ENCODE measurements around the gene PLEKHG3.
A peak's percentile ranks its signal among the peaks of the same experiment; 100 is the strongest.

PLEKHG3 gene

DNA sequence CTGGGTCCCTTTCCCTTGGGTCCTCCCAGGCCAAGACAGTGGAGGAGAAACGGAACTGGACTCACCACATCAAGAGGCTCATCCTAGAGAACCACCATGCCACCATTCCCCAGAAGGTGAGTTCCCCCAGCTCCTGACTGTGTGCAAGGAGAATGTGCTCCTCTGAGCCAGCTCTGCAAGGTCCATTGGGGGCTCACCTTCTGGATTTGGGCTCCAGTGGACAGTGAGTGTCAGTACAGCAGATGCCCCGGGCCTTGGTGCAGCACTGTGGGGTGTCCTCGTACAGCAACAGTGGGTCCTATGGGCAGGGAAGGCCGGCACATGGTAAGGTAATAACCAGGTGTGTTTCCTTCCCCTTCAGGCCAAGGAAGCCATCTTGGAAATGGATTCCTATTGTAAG, 27.8 kb downstream of the PLEKHG3 start:
- no peak for TF ChIP-seq ZFX (IDR thresholded peaks at IDR 0.05; ENCODE audit: borderline replicate concordance)
- TF ChIP-seq, protein P1, sequence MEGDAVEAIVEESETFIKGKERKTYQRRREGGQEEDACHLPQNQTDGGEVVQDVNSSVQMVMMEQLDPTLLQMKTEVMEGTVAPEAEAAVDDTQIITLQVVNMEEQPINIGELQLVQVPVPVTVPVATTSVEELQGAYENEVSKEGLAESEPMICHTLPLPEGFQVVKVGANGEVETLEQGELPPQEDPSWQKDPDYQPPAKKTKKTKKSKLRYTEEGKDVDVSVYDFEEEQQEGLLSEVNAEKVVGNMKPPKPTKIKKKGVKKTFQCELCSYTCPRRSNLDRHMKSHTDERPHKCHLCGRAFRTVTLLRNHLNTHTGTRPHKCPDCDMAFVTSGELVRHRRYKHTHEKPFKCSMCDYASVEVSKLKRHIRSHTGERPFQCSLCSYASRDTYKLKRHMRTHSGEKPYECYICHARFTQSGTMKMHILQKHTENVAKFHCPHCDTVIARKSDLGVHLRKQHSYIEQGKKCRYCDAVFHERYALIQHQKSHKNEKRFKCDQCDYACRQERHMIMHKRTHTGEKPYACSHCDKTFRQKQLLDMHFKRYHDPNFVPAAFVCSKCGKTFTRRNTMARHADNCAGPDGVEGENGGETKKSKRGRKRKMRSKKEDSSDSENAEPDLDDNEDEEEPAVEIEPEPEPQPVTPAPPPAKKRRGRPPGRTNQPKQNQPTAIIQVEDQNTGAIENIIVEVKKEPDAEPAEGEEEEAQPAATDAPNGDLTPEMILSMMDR (IDR thresholded peaks at IDR 0.05) = no peak
- H3K27ac ChIP-seq = no peak overlapping the region

DNA sequence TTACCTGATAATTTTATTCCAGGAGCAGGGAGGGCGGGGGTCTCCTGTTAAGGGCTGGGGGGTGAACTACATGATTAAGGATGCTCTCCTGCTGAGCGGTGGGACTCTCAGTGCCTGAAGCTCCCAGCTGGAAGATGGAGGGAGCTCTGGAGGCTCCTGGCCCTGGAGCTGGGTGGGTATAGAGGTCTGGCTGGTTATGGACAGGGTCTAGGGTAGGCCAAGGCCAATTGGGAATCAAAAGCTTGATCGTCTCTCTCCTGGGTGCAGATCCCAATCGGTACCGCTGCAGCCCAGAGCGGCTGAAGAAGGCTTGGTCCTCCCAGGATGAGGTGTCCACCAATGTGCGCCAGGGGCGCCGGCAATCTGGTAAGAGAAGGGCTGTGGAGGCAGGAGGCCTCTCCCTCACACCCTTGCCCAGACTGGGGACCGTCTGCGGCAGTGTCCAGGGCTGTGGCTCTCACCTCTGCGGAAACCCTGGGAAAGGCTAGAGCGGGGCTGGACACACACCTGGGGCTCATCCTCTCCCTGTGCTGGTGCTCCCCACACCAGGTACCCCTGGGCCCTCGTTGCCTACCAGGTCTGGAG, 28.4 kb downstream of the PLEKHG3 start:
- no peak overlapping the region for H3K27ac ChIP-seq
- no peak for TF ChIP-seq ZFX (IDR thresholded peaks at IDR 0.05; ENCODE audit: borderline replicate concordance)
- TF ChIP-seq, protein P1 (IDR thresholded peaks at IDR 0.05) = no peak

DNA sequence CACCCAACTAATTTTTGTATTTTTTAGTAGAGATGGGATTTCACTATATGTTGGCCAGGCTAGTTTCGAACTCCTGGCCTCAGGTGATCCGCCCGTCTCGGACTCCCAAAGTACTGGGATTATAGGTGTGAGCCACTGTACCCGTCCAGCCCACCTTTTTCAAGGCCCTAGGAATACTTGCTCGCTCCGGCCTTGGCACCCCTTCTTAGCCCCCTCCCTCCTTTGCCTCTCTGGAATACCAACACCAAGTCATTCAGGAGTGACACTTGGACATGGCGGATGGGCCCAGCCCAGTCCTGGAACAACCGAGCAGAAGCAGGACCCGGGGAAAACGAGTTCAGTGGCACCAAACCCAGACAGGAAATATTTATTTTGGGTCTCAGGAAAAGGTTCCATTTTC, 29.1 kb downstream of the PLEKHG3 start:
- H3K27ac ChIP-seq = no peak overlapping the region
- no peak for TF ChIP-seq ZFX (IDR thresholded peaks at IDR 0.05; ENCODE audit: borderline replicate concordance)
- TF ChIP-seq, protein P1 (IDR thresholded peaks at IDR 0.05) = no peak

DNA sequence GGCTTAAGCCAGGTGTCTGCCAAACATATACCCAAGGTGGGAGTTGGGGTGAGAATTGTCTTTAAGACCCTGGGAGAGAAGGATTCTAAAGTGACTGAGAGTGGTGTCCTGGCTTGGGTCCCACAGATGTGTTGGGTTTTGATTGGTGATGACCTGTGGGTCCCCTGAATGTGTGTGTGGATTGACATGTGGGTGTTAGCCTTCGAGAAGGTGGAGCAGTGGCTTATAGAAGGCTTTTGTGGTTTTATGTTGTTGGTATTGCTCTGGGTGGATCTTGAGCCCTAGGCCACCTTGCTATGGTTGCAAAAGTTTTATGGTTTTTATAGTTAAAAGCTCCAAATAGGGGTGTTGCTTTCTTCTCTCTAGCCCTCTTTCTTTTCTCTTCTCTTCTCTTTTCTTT, 29.7 kb downstream of the PLEKHG3 start:
- TF ChIP-seq, protein P1 (IDR thresholded peaks at IDR 0.05) = no peak
- no peak for TF ChIP-seq ZFX (IDR thresholded peaks at IDR 0.05; ENCODE audit: borderline replicate concordance)
- no peak overlapping the region for H3K27ac ChIP-seq

DNA sequence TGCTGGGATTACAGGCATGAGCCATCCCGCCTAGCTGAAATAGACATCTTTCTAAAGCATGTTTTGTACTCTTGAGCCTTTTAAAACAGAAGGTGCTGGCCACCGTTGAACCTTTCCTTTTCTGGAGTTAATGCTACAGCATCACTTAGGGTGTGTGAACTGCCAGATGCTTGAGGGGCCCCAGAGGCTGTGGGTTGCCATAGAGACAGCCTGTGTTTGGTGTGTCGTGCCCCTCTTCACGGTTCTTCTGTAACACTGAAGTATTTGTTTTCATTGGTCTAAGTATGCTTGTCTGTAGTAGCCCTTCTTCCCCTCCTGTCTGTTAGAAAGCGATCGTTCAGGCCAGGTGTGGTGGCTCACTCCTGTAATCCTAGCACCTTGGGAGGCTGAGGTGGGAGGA, 30.8 kb downstream of the PLEKHG3 start:
- 0 out of 2 replicates have a peak overlapping the region, but pooled peaks have one; percentile 13 for H3K27ac ChIP-seq
- TF ChIP-seq ZFX (IDR thresholded peaks at IDR 0.05; ENCODE audit: borderline replicate concordance) = no peak
- TF ChIP-seq, protein P1 (IDR thresholded peaks at IDR 0.05) = no peak

DNA sequence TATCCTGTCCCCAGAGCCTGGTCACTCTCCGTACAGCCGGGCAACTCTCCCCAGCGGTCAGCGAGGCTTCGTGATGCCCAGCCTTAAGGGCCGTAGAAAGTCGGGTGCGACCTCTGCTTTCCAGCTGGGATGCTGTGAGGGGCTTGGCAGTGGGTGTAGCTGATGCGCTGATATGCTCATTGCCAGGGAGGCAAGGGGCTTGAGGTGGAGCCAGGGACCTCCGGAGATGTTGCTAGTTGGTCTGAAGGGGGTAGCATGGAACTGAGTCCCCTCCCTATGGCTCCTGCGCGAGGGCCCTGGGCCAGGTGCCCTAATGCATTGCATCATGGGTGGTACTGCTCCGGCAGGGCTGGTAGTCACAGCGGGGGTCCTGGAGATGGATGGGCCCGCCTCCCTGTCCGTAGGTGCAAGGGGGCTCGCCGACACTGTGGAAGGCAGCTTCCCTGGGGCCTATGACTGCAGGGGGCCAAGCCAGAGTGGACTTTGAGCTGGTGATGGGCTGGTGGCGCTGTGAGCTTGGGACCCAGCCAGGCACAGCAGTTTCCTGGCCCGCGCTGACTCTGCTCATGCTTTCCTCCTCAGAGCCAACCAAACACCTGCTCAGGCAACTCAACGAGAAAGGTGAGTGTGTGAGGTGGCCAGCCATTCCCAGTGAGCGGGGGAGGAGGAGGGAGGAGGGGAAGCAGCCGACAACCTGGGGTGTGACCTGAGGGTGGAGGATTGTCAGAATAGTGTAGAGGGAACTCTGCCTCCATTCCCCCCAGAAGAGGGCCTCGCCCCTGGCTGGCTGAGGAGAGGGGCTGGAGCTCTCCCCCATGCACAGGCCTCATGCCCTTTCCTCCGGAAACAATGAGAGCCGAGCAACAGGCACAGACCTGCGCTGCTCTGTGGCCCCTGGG, 32.3 kb downstream of the PLEKHG3 start:
- H3K27ac ChIP-seq = peak overlapping the region; percentile 13; the same call in 1 of the 2 replicates

More for the DNA sequence above, 32.3 kb downstream of the PLEKHG3 start:
- no peak for TF ChIP-seq ZFX (IDR thresholded peaks at IDR 0.05; ENCODE audit: borderline replicate concordance)
- TF ChIP-seq, protein P1 (IDR thresholded peaks at IDR 0.05) = 0 out of 2 replicates have a peak, but pooled peaks have one; percentile 6

Measured in 22Rv1 (cell line).